H9 (cell line): Measurements from ENCODE around the gene BNIP5. TPM values are rescaled to one million over a fixed set of nuclear protein-coding genes. Genes with fewer than 3 reads are reported as not detected.
A peak's percentile ranks its signal among the peaks of the same experiment; 100 is the strongest.

Experiments
- DNase-seq: peaks from one replicate; pipeline ENCODE4 v3.0.0-alpha.2; 2017
- H2AFZ ChIP-seq: one replicate; pipeline ENCODE4 v1.6.1; 2013; ENCODE audit warnings: mild to moderate bottlenecking, low read length, control low read depth, moderate library complexity
- H2AK5ac ChIP-seq: 2 replicates; pipeline ENCODE4 v1.6.1; 2013; ENCODE audit warnings: low read length, control low read depth, mixed read lengths; ENCODE audit not compliant: insufficient read length
- H2BK120ac ChIP-seq: one replicate; pipeline ENCODE4 v1.6.1; 2013; ENCODE audit warnings: low read depth, mild to moderate bottlenecking, low read length, control low read depth, inconsistent platforms; ENCODE audit not compliant: poor library complexity, severe bottlenecking
- H2BK12ac ChIP-seq: 2 replicates; pipeline ENCODE4 v1.6.1; 2013; ENCODE audit warnings: low read length, control low read depth, mixed read lengths, low read depth; ENCODE audit not compliant: insufficient read length
- H2BK15ac ChIP-seq: 2 replicates; pipeline ENCODE4 v1.6.1; 2013; ENCODE audit warnings: low read depth, low read length, control low read depth
- H2BK20ac ChIP-seq: one replicate; pipeline ENCODE4 v1.6.1; 2013; ENCODE audit warnings: low read depth, mild to moderate bottlenecking, low read length, control low read depth, inconsistent platforms; ENCODE audit not compliant: poor library complexity, severe bottlenecking
- H2BK5ac ChIP-seq: 2 replicates; pipeline ENCODE4 v1.6.1; 2013; ENCODE audit warnings: low read length, control low read depth, mixed read lengths; ENCODE audit not compliant: insufficient read length
- H3K14ac ChIP-seq: 2 replicates; pipeline ENCODE4 v1.6.1; 2013; ENCODE audit warnings: low read length, control low read depth; ENCODE audit not compliant: insufficient read depth
- H3K18ac ChIP-seq: 2 replicates; pipeline ENCODE4 v1.6.1; 2013; ENCODE audit warnings: low read depth, mild to moderate bottlenecking, mixed read lengths, low read length, control low read depth; ENCODE audit not compliant: insufficient read length
- H3K23ac ChIP-seq: 2 replicates; pipeline ENCODE4 v1.6.1; 2013; ENCODE audit warnings: low read length, control low read depth, mixed read lengths, low read depth; ENCODE audit not compliant: insufficient read length
- H3K23me2 ChIP-seq: 2 replicates; pipeline ENCODE4 v1.6.1; 2013; ENCODE audit warnings: low read depth, mild to moderate bottlenecking, mixed read lengths, low read length, control low read depth; ENCODE audit not compliant: insufficient read length, poor library complexity, severe bottlenecking
- H3K27ac ChIP-seq: 2 replicates; pipeline ENCODE4 v1.5.1; 2013; ENCODE audit warnings: low read length, control low read depth, mixed read lengths, low read depth; ENCODE audit not compliant: insufficient read length
- H3K27me3 ChIP-seq: 2 replicates; pipeline ENCODE4 v1.6.1; 2013; ENCODE audit warnings: low read length, control low read depth, inconsistent platforms; ENCODE audit not compliant: insufficient read depth
- H3K4ac ChIP-seq: 2 replicates; pipeline ENCODE4 v1.6.1; 2013; ENCODE audit warnings: low read depth, mild to moderate bottlenecking, control low read depth, inconsistent platforms, low read length, moderate library complexity
- H3K4me1 ChIP-seq: 2 replicates; pipeline ENCODE4 v1.6.1; 2013; ENCODE audit warnings: low read length, control low read depth, inconsistent platforms; ENCODE audit not compliant: insufficient read depth
- H3K4me2 ChIP-seq: 2 replicates; pipeline ENCODE4 v1.6.1; 2013; ENCODE audit warnings: low read length, control low read depth, mixed read lengths; ENCODE audit not compliant: insufficient read length, insufficient read depth
- H3K56ac ChIP-seq: 2 replicates; pipeline ENCODE4 v1.6.1; 2013; ENCODE audit warnings: low read depth, mild to moderate bottlenecking, mixed read lengths, low read length, control low read depth; ENCODE audit not compliant: insufficient read length
- H3K79me1 ChIP-seq: 2 replicates; pipeline ENCODE4 v1.6.1; 2013; ENCODE audit warnings: low read depth, mild to moderate bottlenecking, moderate library complexity, low read length, control low read depth, inconsistent platforms; ENCODE audit not compliant: insufficient read depth, poor library complexity, severe bottlenecking
- H3K79me2 ChIP-seq: 2 replicates; pipeline ENCODE4 v1.6.1; 2013; ENCODE audit warnings: low read length, control low read depth, inconsistent platforms; ENCODE audit not compliant: insufficient read depth
- H3K9ac ChIP-seq: 2 replicates; pipeline ENCODE4 v1.6.1; 2013; ENCODE audit warnings: low read length, control low read depth, mixed read lengths; ENCODE audit not compliant: insufficient read length; ENCODE audit errors: extremely low read depth
- H3K9me3 ChIP-seq: one replicate; pipeline ENCODE4 v1.6.1; 2013; ENCODE audit warnings: low read depth, low read length, inconsistent platforms; ENCODE audit not compliant: control insufficient read depth
- H3T11ph ChIP-seq: one replicate; pipeline ENCODE4 v1.6.1; 2013; ENCODE audit warnings: mild to moderate bottlenecking, low read length, control low read depth, inconsistent platforms
- H4K20me1 ChIP-seq: one replicate; pipeline ENCODE4 v1.6.1; 2013; ENCODE audit not compliant: control insufficient read depth, insufficient read length, insufficient read depth
- H4K5ac ChIP-seq: 2 replicates; pipeline ENCODE4 v1.6.1; 2013; ENCODE audit warnings: low read depth, mild to moderate bottlenecking, mixed read lengths, low read length, control low read depth; ENCODE audit not compliant: insufficient read length
- H4K8ac ChIP-seq: replicated peaks from 2 replicates; pipeline ENCODE4 v1.6.1; 2013; ENCODE audit warnings: low read length, control low read depth, mixed read lengths, low read depth; ENCODE audit not compliant: insufficient read length
- H4K91ac ChIP-seq: 2 replicates; pipeline ENCODE4 v1.6.1; 2013; ENCODE audit warnings: low read depth, mild to moderate bottlenecking, moderate library complexity, mixed read lengths, low read length, control low read depth; ENCODE audit not compliant: insufficient read length
- H3K27ac Mint-ChIP-seq, 3 experiments: 2 replicates in 2 of 3; 3 replicates in 1 of 3; pipeline ENCODE4 v1.8.0; 2020 to 2021; ENCODE audit warnings: mixed read lengths in 3 of 3, mild to moderate bottlenecking in 1 of 3, moderate library complexity in 1 of 3
- H3K27me3 Mint-ChIP-seq: 2 replicates; pipeline ENCODE4 v1.8.0; 2021; ENCODE audit warnings: low read depth, mild to moderate bottlenecking, moderate library complexity, mixed read lengths
- H3K36me3 Mint-ChIP-seq, 3 experiments: 2 replicates in 2 of 3; 3 replicates in 1 of 3; pipeline ENCODE4 v1.8.0; 2020 to 2021; ENCODE audit warnings: low read depth in 3 of 3, mixed read lengths in 3 of 3; ENCODE audit not compliant: insufficient read depth in 1 of 3
- H3K4me1 Mint-ChIP-seq, 2 experiments: 2 replicates each; pipeline ENCODE4 v1.8.0; 2020; ENCODE audit warnings: mixed read lengths in 2 of 2
- H3K4me3 Mint-ChIP-seq, 2 experiments: 2 replicates in 1 of 2; 3 replicates in 1 of 2; pipeline ENCODE4 v1.8.0; 2020 to 2021; ENCODE audit warnings: mild to moderate bottlenecking in 2 of 2, mixed read lengths in 2 of 2, moderate library complexity in 1 of 2
- H3K9me3 Mint-ChIP-seq, 2 experiments: 2 replicates in 1 of 2; 3 replicates in 1 of 2; pipeline ENCODE4 v1.8.0; 2020; ENCODE audit warnings: mild to moderate bottlenecking in 2 of 2, mixed read lengths in 2 of 2, moderate library complexity in 1 of 2
- CTCF ChIP-seq: fragments of 200-600 bp; sonication (generic); conservative IDR thresholded peaks from 3 replicates; pipeline ENCODE4 v1.8.0; 2021; ENCODE audit warnings: antibody characterized with exemption, mild to moderate bottlenecking
- WGBS: extraction: QIAGEN DNeasy Blood & Tissue Kit; methylation state at CpG from one replicate; pipeline ENCODE4 v1.1.7; 2013; ENCODE audit warnings: missing lambda C conversion rate, low lambda C conversion rate, mixed read lengths; ENCODE audit not compliant: insufficient read length; ENCODE audit errors: extremely low coverage; 5-methylcytosine and 5-hydroxymethylcytosine counted together
- total RNA-seq: library from RNA; stranded (reverse); gene quantifications from 2 replicates; pipeline ENCODE4 v1.2.1, GENCODE V29; 2021

Gene BNIP5
- total RNA-seq, 1 experiment from 2014 or later: not detected

- no CpG with 5 or more reads among the region's 32 CpGs for WGBS
- Mint-ChIP-seq H3K27ac (no peak within 1 kb of the TSS), H3K4me1 (peaks cover 3 to 5% of the 10 kb centered on the region in 2 experiments; a peak in 3 of 4 replicates), H3K27me3 (peaks cover 10% of the 10 kb centered on the region), H3K4me3 (no peak within 1 kb of the TSS), H3K9me3 (peaks cover 0 to 5% of the 10 kb centered on the region in 2 experiments; a peak in 2 of 5 replicates), H3K36me3 (no peaks in the 10 kb centered on the region)
- no peak within 1 kb of the TSS for H3K56ac ChIP-seq
- H3K9me3 ChIP-seq: no peaks in the 10 kb centered on the region
- no peak for TF ChIP-seq CTCF
- no peaks in the 10 kb centered on the region; the same call in 1 of the 2 replicates for H3K27me3 ChIP-seq
- H3K9ac ChIP-seq: no peak within 1 kb of the TSS
- no peak within 1 kb of the TSS for H4K91ac ChIP-seq
- no peak within 1 kb of the TSS for H4K8ac ChIP-seq
- H3T11ph ChIP-seq: no peak within 1 kb of the TSS
- H2BK120ac ChIP-seq: no peak within 1 kb of the TSS
- H3K23me2 ChIP-seq: no peaks in the 10 kb centered on the region
- H4K20me1 ChIP-seq: no peaks in the 10 kb centered on the region
- H2AK5ac ChIP-seq: no peak within 1 kb of the TSS
- H2BK15ac ChIP-seq: no peak within 1 kb of the TSS
- H3K4me1 ChIP-seq: no peaks in the 10 kb centered on the region
- H2AFZ ChIP-seq: no peak within 1 kb of the TSS
- H3K23ac ChIP-seq: no peak within 1 kb of the TSS
- DNase-seq: peak; percentile 56
- H2BK12ac ChIP-seq: no peak within 1 kb of the TSS
- H3K79me1 ChIP-seq: no peaks in the 10 kb centered on the region
- no peak within 1 kb of the TSS for H3K4ac ChIP-seq
- H3K27ac ChIP-seq: no peak within 1 kb of the TSS
- H4K5ac ChIP-seq: no peak within 1 kb of the TSS
- no peak within 1 kb of the TSS for H3K4me2 ChIP-seq
- no peaks in the 10 kb centered on the region for H3K79me2 ChIP-seq
- no peak within 1 kb of the TSS for H2BK20ac ChIP-seq
- no peak within 1 kb of the TSS for H3K14ac ChIP-seq
- no peak within 1 kb of the TSS for H3K18ac ChIP-seq
- H2BK5ac ChIP-seq: no peak within 1 kb of the TSS
Measured at GRCh38 chr6:36269834-36270705, 66.6 kb downstream of the BNIP5 start, which contains the start of gene PNPLA1. TSS of gene PNPLA1 (plus strand) at chr6:36270060. CDS start at chr6:36270460, 400 bp downstream.
